MM.1S (cell line): ENCODE data around the gene NEDD8.

Source experiments
- DNase-seq: peaks from one replicate; pipeline ENCODE4 v3.0.0-alpha.2; 2015
- H2AFZ ChIP-seq: fragments of 300-600 bp; sonication (generic); 2 replicates; pipeline ENCODE4 v1.6.0; 2016; ENCODE audit warnings: antibody characterized with exemption, low read length
- H3F3A ChIP-seq: fragments of 300-600 bp; sonication (generic); 2 replicates; pipeline ENCODE4 v1.6.1; 2016; ENCODE audit warnings: mild to moderate bottlenecking, antibody characterized with exemption, low read length, moderate library complexity, mixed read lengths; ENCODE audit not compliant: insufficient read depth
- H3K27ac ChIP-seq: fragments of 300-600 bp; sonication (generic); 2 replicates; pipeline ENCODE4 v1.5.1; 2016; ENCODE audit warnings: mild to moderate bottlenecking, low read length
- H3K27me3 ChIP-seq: fragments of 300-600 bp; sonication (generic); replicated peaks from 2 replicates; pipeline ENCODE4 v1.6.0; 2016; ENCODE audit warnings: low read length; ENCODE audit not compliant: insufficient read depth
- H3K36me3 ChIP-seq: fragments of 300-600 bp; sonication (generic); replicated peaks from 2 replicates; pipeline ENCODE4 v1.6.1; 2016; ENCODE audit warnings: mild to moderate bottlenecking, low read length, mixed read lengths; ENCODE audit not compliant: insufficient read depth
- H3K4me1 ChIP-seq: fragments of 300-600 bp; sonication (generic); 2 replicates; pipeline ENCODE4 v1.6.1; 2016; ENCODE audit warnings: low read length, mixed read lengths
- H3K4me2 ChIP-seq: fragments of 300-600 bp; sonication (generic); 2 replicates; pipeline ENCODE4 v1.6.0; 2016; ENCODE audit warnings: low read depth, low read length
- H3K4me3 ChIP-seq: fragments of 300-600 bp; sonication (generic); 2 replicates; pipeline ENCODE4 v1.5.1; 2016; ENCODE audit warnings: low read length, mixed read lengths
- H3K79me2 ChIP-seq: fragments of 300-600 bp; sonication (generic); 2 replicates; pipeline ENCODE4 v1.6.1; 2016; ENCODE audit warnings: mixed run types, low read length, mixed read lengths
- H3K9ac ChIP-seq: fragments of 300-600 bp; sonication (generic); 2 replicates; pipeline ENCODE4 v1.6.1; 2016; ENCODE audit warnings: low read length, mixed read lengths
- H3K9me2 ChIP-seq: fragments of 300-600 bp; sonication (generic); replicated peaks from 2 replicates; pipeline ENCODE4 v1.6.1; 2016; ENCODE audit warnings: mild to moderate bottlenecking, low read length, mixed read lengths; ENCODE audit not compliant: insufficient read depth
- H3K9me3 ChIP-seq: fragments of 300-600 bp; sonication (generic); replicated peaks from 2 replicates; pipeline ENCODE4 v1.6.1; 2016; ENCODE audit warnings: mild to moderate bottlenecking, low read length, mixed read lengths; ENCODE audit not compliant: insufficient read depth
- H4K20me1 ChIP-seq: fragments of 300-600 bp; sonication (generic); 2 replicates; pipeline ENCODE4 v1.6.1; 2016; ENCODE audit warnings: mild to moderate bottlenecking, low read length, moderate library complexity, mixed read lengths; ENCODE audit not compliant: insufficient read depth
- CTCF ChIP-seq: fragments of 300-600 bp; sonication (generic); IDR thresholded peaks from 2 replicates; pipeline ENCODE4 v1.5.1; 2016; ENCODE audit warnings: antibody characterized with exemption, low read length, mixed read lengths
- EZH2 ChIP-seq: fragments of 300-600 bp; sonication (generic); optimal IDR thresholded peaks from 2 replicates; pipeline ENCODE3; 2017; ENCODE audit warnings: low read depth, mild to moderate bottlenecking, antibody characterized with exemption, low read length, mixed read lengths
- EZH2phosphoT487 ChIP-seq: fragments of 300-600 bp; sonication (generic); IDR thresholded peaks from 2 replicates; pipeline ENCODE4 v1.6.1; 2018; ENCODE audit warnings: antibody characterized with exemption, low read length

The NEDD8 gene

DNA sequence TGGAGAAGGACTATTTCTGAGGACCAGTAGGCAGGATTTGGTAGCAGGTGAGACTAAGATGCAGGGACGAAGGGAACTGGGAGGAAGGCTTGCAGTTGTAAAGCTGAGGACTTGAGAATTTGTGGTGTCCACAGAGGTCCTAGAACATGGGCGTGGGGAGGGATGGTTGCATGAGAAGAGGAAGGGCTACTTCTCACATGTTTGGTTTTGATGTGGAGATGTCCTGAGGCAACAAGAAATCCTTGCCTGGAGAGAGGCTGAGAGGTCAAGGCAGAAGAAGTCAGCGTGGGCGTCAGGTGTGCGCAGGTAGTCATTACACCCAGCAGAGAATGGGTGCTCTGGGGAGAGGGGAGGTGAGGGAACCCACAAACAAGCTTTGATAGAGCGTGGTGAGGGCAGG is 44.9 kb upstream of the NEDD8 start:
- Histone ChIP-seq H3K79me2 (no peaks in the 10 kb centered on the region), H3K4me2 (no peak overlapping the region), H3K9me2 (no peaks in the 10 kb centered on the region), H3K9me3 (no peaks in the 10 kb centered on the region), H3K27me3 (no peaks in the 10 kb centered on the region), H3K4me3 (no peak overlapping the region), H3F3A (0 out of 2 replicates have a peak, but pooled peaks cover 6% of the 10 kb centered on the region), H4K20me1 (no peaks in the 10 kb centered on the region), H3K36me3 (no peaks in the 10 kb centered on the region), H3K4me1 (peaks cover 22% of the 10 kb centered on the region), H2AFZ (no peak overlapping the region), H3K27ac (no peak overlapping the region), H3K9ac (no peak overlapping the region)
- DNase-seq = no peak
- TF ChIP-seq CTCF (no peak), EZH2 (no peak), EZH2phosphoT487 (no peak)

- Histone ChIP-seq H3K27ac (peak overlapping the region; percentile 68), H3K36me3 (no peaks in the 10 kb centered on the region), H3K9me2 (no peaks in the 10 kb centered on the region), H3K27me3 (no peaks in the 10 kb centered on the region), H3K9ac (peak overlapping the region; percentile 16; the same call in 1 of the 2 replicates), H3K4me1 (peaks cover 23% of the 10 kb centered on the region), H3F3A (0 out of 2 replicates have a peak, but pooled peaks cover 6% of the 10 kb centered on the region), H3K79me2 (0 out of 2 replicates have a peak, but pooled peaks cover 5% of the 10 kb centered on the region), H4K20me1 (no peaks in the 10 kb centered on the region), H2AFZ (peak overlapping the region; percentile 31; the same call in 1 of the 2 replicates), H3K9me3 (no peaks in the 10 kb centered on the region), H3K4me3 (no peak overlapping the region), H3K4me2 (peak overlapping the region; percentile 29; the same call in 1 of the 2 replicates)
- DNase-seq = peak; percentile 23
- TF ChIP-seq CTCF (no peak), EZH2phosphoT487 (no peak), EZH2 (no peak)
Observed at GRCh38 chr14:24274101-24274543, 42.0 kb upstream of the NEDD8 start.

GRCh38 chr14:24273422-24273998 is 41.3 kb upstream of the NEDD8 start:
- Histone ChIP-seq H3K4me1 (peaks cover 19% of the 10 kb centered on the region), H3K36me3 (no peaks in the 10 kb centered on the region), H2AFZ (0 out of 2 replicates have a peak overlapping the region, but pooled peaks have one; percentile 31), H3K27me3 (no peaks in the 10 kb centered on the region), H3K9ac (peak overlapping the region; percentile 16; the same call in 1 of the 2 replicates), H3K4me3 (no peak overlapping the region), H3K4me2 (peak overlapping the region; percentile 29; the same call in 1 of the 2 replicates), H3K9me2 (no peaks in the 10 kb centered on the region), H3K27ac (peak overlapping the region; percentile 68), H3F3A (0 out of 2 replicates have a peak, but pooled peaks cover 6% of the 10 kb centered on the region), H3K9me3 (no peaks in the 10 kb centered on the region), H3K79me2 (0 out of 2 replicates have a peak, but pooled peaks cover 5% of the 10 kb centered on the region), H4K20me1 (no peaks in the 10 kb centered on the region)
- TF ChIP-seq CTCF (peak; percentile 17; the same call in 1 of the 2 replicates), EZH2phosphoT487 (no peak), EZH2 (no peak)
- DNase-seq = no peak
